GM21381 (cell line): ENCODE measurements around the gene RPAIN.
A peak's percentile ranks its signal among the peaks of the same experiment; 100 is the strongest.
"Not testable (repeated sequence)": the region's sequence is repeated elsewhere in the genome, so short reads cannot be mapped to it uniquely, and the experiment has no call there.

Experiments used
- ATAC-seq: cut with Tn5 transposase; IDR thresholded peaks from one replicate; pipeline ENCODE4 v1.9.1; 2021; ENCODE audit warnings: mild to moderate bottlenecking, moderate library complexity; ENCODE audit not compliant: unreplicated experiment

RPAIN gene

DNA sequence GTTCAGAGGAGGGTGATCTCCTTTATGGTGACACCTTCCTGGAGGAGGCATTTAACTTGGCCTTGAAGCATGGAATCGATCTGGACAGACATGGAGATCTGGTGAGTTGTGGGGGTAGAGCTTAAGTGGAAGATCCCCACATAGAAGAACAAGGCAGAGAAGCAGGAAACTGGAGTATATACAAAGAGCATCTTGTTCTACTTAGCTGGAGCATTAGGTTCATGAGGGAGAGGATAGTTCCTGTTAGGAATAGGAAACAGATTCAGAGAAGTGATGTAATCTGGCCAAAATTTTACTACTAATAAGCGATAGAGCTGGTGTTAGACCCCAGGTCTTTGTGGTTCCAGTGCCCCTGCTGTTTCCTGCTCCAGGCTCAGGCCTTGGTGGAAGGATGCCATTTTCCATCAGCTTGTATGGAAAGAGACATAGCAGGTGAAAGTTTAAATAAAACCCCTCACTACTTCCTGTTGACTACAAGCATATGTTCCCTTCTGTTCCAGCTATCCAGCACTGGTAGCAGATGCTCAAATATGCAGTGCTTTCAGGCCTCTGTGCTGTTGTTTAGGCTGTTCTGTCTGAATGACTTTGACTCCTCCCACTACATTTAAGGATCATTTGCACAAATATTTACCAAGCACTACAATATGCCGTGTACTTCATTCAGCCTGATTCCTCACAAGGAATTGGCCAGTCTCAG, 9.4 kb downstream of the RPAIN start:
- ATAC-seq: no peak

DNA sequence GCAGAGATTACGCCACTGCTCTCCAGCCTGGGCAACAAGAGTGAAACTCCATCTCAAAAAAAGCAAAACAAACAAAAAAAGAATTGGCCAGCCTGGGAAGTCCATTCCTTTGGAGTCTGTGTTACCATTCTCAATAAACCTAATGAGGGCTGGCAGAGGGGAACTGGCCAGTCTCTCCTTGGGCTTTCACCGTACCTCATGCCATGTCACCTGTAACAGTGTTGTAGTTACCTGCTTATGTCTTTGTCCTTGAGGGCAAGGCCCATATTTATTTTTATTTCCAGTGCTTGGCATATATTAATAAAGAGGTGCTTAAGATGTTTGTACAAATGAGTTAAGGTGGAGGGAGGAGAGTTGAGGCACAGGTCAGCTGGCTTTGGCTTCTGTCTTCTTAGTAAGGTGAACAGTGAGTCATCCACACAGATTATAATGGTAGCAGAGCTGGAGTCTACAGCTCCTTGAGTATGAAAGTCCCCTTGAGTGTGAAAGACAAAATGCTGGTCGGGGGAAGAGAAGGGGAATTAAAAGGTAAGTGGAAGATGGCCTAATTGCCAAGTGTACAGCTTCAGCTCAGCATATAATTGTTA, 10.5 kb downstream of the RPAIN start:
- ATAC-seq: no peak

DNA sequence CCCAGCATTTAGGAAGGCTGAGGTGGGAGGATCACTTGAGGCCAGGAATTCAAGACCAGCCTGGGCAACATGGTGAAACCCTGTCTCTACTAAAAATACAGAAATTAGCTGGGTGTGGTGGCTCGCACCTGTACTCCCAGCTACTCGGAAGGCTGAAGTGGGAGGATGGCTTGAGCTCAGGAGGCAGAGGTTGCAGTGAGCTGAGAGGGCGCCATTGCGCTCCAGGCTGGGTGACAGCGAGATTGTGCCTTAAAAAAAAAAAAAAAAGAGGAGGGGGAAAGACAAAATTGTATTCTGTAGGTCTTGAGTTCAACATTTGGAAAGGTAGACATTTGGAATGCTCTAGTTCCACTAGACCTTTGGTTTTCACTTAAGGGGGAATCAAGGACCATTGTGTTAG, 11.3 kb downstream of the RPAIN start:
- not testable (repeated sequence) for ATAC-seq

DNA sequence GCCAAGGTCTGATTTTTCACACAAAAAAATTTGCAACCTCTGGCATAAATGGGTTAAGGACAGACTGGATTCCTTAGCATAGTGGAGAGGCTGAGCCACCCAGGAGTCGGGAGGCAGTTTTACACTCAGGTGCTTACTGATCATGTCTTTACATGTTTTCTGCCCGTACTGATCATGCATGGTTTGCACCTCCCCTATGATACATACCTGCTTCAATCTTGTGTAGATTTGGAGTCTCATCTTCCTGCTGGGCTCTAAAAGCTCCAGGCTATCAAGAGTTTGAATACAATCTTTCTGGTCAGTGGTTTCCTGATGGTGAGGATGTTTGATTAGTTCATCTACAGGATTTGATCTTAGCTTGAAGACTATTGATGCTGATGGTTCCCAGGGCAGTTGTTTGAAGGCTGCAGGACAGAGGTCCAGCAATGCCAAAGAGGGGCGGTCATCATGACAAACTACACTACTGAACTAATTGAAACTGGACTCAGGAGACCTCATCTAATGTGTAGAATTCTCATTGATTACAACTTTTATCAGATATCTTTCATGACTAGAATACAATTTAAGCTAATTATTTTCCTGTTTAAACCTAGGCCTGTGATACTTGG, 12.1 kb downstream of the RPAIN start:
- no peak for ATAC-seq

DNA sequence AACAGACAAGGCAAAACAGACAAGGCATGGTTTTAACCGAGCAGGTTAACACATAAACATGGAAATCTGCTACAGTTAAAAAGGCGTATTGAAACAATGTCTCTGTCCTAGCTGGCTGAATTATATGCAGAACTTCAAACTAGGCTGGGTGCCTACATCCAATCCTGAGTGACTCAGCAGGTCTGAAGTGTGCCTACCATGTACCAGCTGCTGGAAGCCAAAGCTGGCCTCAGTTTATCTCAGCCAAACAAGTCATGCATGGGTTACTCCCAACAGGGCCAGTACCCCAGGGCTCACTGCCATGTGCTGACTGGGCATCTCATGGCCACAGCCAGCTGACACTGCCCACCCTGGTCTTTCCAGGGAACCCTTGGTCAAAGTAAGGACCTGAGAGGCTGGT, 15.0 kb downstream of the RPAIN start:
- ATAC-seq: no peak

DNA sequence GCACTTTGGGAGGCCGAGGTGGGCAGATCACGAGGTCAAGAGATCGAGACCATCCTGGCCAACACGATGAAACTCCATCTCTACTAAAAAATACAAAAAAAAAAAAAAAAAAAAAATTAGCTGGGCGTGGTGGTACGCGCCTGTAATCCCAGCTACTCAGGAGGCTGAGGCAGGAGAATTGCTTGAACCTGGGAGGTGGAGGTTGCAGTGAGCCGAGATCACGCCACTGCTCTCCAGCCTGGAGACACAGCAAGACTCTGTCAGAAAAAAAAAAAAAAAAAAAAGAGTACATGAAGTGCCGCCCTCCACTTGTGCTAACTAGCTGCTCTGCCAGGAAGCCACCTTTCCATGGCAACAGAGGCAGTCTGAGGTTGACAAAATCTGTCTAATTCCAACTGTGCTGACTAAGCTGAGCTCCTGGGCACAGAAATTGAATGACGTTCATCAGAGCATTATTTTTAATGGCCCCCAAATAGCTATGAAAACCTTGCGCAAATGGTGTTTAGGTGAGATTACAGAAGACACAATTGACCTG, 15.9 kb downstream of the RPAIN start:
- not testable (repeated sequence) for ATAC-seq

DNA sequence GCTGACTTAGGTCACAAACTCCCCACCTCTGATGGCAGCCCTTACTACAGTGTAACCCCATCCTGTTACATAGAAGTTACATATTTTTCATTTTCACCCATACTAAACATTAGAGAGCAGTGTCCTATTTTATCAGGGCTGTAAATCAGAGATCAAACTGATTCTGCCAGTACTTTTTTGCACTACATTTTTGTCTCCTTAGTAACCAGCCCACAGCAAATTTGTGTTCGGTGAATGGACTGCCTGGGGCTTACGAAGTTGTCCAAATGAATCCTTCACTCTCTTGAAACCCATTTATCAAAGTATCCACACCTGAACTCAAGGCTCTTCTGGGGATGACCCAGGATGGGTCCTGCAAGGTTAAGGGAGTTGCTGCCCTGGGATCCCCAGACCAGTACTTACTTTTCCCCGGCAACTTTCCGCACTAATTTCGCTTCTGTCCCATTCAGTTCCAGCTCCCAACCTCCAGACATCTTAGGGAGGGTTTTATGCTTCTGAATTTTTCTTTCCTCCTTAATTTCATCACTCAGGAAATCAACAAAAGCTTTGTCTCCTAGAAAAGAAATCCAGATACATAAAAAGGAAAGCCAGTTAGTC, 17.8 kb downstream of the RPAIN start:
- no peak for ATAC-seq

DNA sequence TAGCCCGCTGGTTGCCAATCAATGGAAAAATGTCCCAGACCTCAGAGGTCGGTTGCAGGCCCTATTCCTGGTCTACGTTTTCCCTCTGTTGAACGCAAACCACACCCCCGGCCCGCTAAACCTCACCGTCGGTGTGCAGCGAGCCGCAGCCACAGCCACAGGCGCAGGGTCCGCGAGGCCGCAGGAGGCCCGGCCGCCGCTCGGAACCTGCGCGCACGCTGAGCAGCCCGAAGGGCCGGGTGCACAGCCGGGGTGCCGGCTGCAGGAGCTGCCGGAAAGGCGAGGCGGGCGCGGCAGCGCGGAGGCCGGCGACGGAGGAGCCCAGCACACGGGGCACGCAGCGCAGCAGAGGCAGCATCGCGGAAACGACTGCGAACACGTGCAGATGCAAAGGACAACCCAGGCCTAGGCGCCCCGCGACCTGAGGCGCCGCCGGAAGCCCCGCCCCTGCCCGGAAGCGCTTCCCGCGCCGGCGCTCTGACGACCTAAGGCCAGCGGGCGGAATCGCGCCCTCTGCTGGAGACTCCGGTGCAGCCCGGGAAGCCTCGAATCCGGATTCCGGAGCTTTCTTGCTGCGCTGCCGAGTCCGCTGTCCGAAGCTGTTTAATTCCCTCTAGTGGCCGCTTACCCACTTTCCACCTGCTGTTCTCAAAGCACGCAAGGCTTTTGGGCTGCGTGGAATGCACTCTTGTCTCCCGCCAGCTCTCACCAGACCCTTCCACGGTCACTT, 18.9 kb downstream of the RPAIN start, which contains the start of gene C1QBP:
Gene C1QBP, minus strand, starts transcription at position 440 of the 730 bp plus-strand sequence. Its CDS starts 82 bp downstream, at position 358.
- peak; percentile 85 for ATAC-seq

DNA sequence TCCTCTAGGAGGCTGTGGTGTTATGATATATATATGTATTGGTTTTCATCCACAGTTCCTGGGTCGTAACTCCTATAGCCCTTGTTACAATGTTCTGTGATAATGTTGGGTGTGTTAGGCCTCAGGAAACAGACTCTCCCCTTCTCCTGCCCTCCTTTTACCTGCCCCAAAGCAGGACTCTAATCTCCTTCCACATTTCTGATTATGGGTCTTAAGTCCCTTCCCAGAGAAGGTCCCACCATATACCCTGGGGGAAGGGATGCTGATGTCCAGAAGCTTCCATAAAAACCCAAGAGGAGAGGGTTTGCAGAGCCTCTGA, 19.4 kb downstream of the RPAIN start:
- no peak for ATAC-seq

DNA sequence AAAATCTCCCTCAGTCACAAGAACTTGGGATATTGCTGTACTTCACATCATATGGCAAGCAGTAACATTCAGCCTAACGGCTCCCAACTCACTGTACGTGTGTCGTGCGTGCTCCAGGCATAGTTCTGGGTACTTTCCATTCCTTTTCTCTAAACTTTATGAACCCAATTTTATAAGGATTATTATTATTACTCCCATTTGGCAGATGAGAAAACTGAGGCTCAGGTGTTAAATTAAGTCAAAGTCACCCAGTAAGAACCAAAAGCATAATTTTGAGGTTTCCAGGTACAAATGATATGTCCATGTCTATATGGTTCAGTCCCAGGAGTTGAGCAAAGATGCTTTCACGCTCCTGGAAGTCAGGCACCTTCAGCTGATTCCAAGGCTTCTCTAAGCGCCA, 23.7 kb downstream of the RPAIN start:
- no peak for ATAC-seq

DNA sequence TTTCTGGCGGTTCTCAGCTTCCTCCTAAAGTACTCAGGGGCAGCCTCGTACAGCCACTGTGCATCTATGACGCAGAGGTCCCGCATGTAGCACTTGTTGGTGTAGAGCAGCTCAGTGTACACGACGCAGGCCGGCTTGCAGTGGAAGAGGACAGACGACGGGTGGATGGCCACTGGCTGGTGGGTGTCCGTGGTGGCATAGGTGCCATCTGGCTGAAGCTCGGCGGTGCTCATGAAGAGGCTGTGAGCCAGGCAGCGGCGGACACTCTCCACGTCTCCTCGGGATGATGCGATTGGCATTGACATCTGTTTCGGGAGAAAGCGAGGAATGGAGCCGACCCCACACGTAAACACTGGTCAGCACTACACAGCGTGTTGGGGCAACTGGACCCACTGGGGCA, 24.2 kb downstream of the RPAIN start:
- no peak for ATAC-seq

DNA sequence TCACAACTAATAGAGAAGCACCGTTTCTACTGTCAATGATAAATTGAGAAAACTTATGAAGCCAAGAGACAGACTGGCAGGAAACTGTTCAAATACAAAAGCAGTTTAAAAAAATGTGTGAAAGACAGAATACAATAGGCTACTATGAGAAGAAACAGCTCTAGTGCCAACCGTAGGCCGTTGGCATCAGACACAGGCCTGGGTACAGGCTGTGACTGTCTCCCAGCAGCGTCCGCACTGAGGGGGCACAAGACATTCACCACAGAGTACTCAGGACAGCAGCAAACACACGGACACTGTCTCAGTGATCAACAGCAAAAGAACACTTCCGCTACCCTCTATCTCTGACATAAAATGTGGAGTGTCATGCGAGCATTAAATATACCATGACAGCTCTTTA, 26.8 kb downstream of the RPAIN start:
- no peak for ATAC-seq

DNA sequence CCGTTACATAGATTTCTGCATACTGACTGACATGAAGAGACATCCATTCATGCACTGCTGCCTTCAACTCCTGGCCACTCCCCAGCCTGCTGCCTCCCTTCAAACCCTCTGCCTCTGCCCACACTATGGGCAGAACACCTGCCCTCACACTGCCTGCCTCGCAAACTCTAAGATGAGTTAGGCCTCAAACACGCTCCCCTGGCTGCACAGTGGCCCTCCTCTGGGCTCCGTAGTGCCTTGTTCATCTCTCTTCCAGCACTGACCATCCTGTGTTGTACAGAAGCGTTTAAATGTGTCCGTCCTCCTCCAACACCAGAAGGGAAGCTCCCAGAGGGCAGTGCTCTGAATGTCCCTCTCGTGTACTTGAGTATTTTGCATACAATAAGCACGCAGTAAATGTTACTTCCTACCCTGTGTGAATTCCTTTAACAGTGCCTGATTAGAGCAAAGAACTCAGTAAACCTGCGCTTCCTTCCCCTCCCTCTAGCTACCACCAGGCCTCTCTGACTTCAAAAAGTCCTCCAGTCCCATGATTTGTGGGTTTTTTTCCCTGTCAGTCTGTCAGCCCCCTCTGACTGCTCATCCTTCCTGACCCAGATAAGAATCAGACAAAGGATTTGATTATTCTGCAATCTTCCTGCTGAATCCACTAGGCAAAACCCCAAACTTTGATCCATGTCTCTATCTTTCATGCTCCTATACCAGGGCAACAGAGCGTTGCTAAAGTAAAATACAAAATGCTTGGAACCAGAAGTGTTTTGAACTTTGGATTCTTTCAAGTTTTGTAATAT, 44.9 kb downstream of the RPAIN start:
- no peak for ATAC-seq

DNA sequence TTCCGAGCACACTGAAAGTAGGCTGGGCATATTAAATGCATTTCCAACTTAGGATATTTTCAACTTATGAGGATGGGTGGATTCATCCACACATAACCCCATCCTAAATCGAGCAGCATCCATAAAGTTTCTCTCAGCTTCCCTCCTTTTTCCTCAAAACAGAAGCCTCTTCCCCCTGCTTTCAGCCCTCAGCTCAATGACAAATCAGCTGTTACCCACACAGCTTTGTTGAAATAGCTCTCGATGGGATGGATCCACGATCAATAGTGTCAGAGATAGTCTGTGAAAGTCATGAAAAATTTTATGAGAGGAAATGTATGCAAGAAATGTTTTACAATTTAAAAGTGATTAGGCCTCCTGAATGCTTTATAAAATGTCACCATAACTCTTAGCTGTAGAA, 46.3 kb downstream of the RPAIN start:
- ATAC-seq: no peak

DNA sequence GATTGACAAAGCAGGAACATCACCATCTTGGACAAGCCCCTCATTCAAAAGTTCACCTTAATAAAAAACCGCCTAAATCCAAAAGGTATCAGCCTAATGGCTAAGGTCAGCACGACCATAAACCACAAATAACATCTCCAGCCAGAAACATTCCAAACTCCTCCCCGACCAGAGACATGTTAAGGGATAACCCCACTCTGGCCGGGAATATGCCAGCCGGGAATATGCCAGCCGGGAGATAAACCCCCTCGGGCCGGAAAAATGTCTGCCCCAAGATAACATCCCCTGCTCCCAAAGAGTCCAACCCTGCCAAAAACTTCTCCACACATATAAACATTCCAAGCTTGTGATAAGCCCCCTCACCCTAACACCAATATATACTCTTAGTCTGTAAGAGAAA, 47.4 kb downstream of the RPAIN start:
- ATAC-seq: no peak

DNA sequence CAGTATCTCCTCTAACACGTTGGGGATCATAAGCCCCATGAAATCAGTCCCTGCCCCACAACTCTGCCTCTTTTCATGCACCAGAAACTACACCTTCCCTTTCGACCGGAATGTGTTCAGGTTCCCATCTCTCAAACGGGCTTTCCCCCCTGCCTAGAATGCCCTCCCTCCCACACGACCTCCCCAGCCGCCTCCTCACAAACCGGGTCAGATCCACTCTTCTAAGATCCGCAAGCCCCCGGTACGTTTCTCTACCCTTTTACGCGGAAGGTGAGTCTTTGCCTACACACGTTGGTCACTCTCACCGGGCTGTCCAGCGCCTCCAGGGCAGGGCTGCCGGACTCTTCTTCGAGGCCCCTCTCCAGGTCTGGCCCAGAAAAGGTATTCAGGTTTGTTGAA, 48.1 kb downstream of the RPAIN start:
- peak; percentile 6 for ATAC-seq

DNA sequence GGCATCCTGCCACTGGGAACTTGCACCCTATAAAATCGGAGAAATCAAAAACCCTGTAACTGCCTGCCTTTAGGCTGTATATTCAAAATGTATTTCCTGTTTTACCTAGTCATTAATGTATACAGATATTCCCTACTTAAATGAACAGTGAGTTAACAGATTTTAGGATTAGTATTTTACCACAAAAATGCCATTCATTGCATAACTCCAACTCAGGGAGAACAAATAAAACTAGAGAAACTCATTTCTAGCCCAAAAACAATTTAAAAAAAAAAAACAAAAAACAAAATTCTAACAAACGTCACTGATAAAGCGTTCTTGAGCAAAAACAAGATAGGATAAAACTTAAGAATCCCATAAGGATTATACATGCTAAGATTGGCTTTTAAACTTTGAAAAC, 52.5 kb downstream of the RPAIN start:
- ATAC-seq: no peak

DNA sequence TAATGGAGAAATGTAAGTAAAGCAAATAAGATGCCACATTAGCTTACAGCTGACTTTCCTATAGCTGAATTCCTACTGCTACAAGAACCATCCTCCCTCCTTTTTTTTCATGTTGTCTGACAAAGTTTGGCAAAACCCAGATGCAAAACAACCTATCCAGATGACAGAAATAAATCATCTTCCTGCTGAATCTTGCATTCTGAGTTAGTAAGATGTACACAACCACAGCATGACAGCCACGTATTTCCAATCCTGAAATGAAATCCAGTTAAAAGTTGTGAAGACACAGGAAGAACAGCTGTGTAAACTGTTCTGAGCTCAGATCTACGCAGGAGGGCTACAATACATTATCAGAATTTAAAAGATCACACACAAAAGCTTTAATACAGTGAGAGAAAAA, 53.9 kb downstream of the RPAIN start:
- no peak for ATAC-seq

DNA sequence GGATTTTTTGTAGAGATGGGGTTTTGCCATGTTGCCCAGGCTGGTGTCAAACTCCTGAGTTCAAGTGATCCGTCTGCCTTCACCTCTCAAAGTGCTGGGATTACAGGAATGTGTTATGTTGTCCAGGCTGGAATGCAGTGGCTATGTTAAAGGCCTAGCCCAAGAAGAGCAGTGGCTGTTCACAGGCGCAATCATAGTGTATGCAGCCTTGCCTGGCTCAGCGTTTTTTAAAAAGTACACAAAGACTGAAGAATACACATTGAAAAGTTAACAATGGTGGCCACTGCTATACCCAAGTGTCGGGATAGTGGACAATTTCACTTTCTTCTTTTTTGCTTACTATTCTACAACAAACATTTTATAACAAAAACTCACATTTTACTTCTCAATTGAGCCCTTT, 59.0 kb downstream of the RPAIN start:
- no peak for ATAC-seq

DNA sequence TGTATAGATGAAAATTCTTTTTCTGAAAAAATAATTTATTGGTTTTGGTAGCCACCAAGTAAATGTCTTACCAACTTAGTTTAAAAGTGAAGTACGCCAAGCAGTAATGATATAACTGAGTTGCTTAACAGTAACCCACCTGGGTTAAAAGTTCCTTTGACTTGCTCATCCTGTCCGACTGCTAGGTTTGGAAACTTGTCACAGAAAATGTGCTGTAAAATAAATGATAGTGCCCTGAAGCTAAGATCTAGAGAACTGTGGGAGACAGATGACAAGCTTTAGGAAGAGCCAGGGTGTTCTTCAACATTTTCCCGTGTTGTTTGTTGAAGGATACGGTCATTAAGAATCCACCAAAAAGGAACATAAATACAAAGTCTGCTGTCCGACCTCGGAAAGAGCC, 61.0 kb downstream of the RPAIN start:
- no peak for ATAC-seq

DNA sequence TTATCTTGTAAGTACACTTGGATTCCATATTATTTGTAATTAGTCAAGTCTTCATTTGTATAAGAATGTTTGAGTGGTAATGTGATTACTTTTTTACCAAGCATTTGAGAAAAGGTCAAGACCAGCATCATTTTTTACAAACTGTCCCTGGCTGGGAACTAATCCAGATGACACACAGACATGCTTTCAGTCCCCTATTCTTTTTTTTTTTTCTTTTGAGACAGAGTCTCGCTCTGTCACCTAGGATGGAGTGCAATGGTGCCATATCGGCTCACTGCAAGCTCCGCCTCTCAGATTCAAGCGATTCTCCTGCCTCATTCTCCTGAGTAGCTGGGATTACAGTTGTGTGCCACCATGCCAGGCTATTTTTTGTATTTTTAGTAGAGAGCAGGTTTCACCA, 61.5 kb downstream of the RPAIN start:
- no peak for ATAC-seq
